HG03575 (cell line): ENCODE measurements around the gene ZNF664.

Experiments used
- ATAC-seq: cut with Tn5 transposase; IDR thresholded peaks from one replicate; pipeline ENCODE4 v1.9.1; 2021; ENCODE audit not compliant: unreplicated experiment, insufficient number of reproducible peaks, low FRiP score; ENCODE audit errors: extremely low read depth

ZNF664 gene

GRCh38 chr12:123972457-123973401 is at the start of gene ZNF664, which contains the start of gene CCDC92:
ZNF664 (plus strand) TSS chr12:123973215; CDS start chr12:124012145, 38,930 bp downstream.
CCDC92 (minus strand) TSS chr12:123972831; CDS start chr12:123944305, 28,526 bp downstream.
- ATAC-seq = no peak

GRCh38 chr12:123923927-123924326 is 49.1 kb upstream of the ZNF664 start:
- no peak for ATAC-seq

- no peak for ATAC-seq
These were observed 48.5 kb upstream of the ZNF664 start for GRCh38 chr12:123924539-123924938.

GRCh38 chr12:123928274-123928865 is 44.6 kb upstream of the ZNF664 start:
- ATAC-seq = no peak

GRCh38 chr12:123928897-123929296 is 44.1 kb upstream of the ZNF664 start:
- ATAC-seq = no peak

- ATAC-seq = no peak
These were observed 43.0 kb upstream of the ZNF664 start for GRCh38 chr12:123929946-123930583.

GRCh38 chr12:123931686-123932321 is 41.2 kb upstream of the ZNF664 start:
- no peak for ATAC-seq

GRCh38 chr12:123933214-123933613 is 39.8 kb upstream of the ZNF664 start:
- no peak for ATAC-seq

- ATAC-seq = no peak
These were observed 38.9 kb upstream of the ZNF664 start for GRCh38 chr12:123934016-123934620.

- ATAC-seq = no peak
These were observed 38.2 kb upstream of the ZNF664 start for GRCh38 chr12:123934829-123935228.

- no peak for ATAC-seq
These were observed 37.1 kb upstream of the ZNF664 start for GRCh38 chr12:123935956-123936355.

- ATAC-seq = no peak
These were observed 36.5 kb upstream of the ZNF664 start for GRCh38 chr12:123936471-123936870.

- no peak for ATAC-seq
These were observed 35.9 kb upstream of the ZNF664 start for GRCh38 chr12:123936956-123937706.

GRCh38 chr12:123937707-123938591 is 35.1 kb upstream of the ZNF664 start:
- no peak for ATAC-seq

- no peak for ATAC-seq
These were observed 34.1 kb upstream of the ZNF664 start for GRCh38 chr12:123938679-123939480.

- no peak for ATAC-seq
These were observed 33.0 kb upstream of the ZNF664 start for GRCh38 chr12:123939716-123940626.
